Right lobe of liver (tissue), 4 donors: Measurements from ENCODE around the gene CSTF1.
"Not testable (repeated sequence)": the region's sequence is repeated elsewhere in the genome, so short reads cannot be mapped to it uniquely, and the experiment has no call there.

Experiments
- CTCF ChIP-seq, 4 donors: fragments of 200-600 bp in 3 of 4; fragments of 450-650 bp in 1 of 4; IDR thresholded peaks; one replicate each; pipeline versions ENCODE4 v1.5.1 to v1.8.0; 2016 to 2022; ENCODE audit warnings: antibody characterized with exemption in 4 of 4, mild to moderate bottlenecking in 2 of 4
- POLR2A ChIP-seq: fragments of 450-650 bp; IDR thresholded peaks from one replicate; pipeline ENCODE4 v1.6.1; 2017; ENCODE audit warnings: antibody characterized with exemption, mild to moderate bottlenecking
- donor health status: DM: no; HTN: no; CAD: no.
- donor health status: DM: no; HTN: no; CAD: no.
- donor health status: DM: no; HTN: yes; CAD: no.

- not testable (repeated sequence) for TF ChIP-seq CTCF (IDR thresholded peaks at IDR 0.05); POLR2A
Measured at GRCh38 chr20:56405356-56405755, 12.9 kb downstream of the CSTF1 start.
